Measurements from ENCODE around the gene FKBP2.

The FKBP2 gene

DNA sequence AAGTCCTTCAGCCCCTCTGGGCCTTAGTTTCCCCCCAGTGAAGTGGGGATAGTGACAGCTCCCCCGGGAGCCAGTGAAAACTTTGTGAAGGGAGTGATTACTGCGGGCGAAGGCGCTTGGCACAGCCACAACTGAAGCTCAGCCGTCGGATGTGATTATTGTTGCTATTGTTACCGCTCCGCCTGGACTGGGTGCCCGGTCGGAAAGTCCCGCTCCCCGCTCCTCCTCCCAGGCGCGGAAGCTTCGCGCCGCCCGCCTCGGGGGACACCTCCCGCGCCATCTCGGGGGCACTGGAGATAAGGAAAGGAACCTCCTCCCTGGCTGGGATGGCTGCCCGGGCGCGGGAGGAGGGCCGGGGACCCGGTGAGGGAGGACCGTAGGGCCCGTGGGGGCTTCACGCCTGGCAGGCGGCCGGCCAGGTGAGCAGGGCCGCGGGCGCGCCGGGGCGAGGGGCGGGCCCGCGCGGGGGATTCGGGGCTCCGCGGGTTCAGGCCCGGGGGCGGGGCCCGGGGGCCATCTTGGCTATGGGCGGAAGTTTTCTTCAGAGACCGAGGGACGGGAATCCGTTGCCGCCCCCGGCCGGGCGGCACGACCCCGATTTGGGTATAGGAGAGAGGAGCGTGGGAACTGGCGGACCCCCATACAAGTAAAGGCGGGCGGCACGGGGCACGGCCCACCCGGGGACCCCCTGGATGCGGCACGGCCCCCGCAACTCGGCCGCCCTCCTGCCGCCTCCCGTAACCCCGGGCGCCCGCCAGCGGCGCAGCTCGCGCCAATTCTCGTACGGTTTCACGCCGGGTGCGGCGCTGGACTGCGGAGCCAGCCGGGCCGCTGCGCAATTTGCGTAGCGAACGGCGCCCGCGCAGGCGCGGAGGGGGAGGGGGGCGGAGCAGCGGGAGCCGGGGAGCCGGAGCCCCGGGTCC is 44.3 kb downstream of the FKBP2 start, which contains the start of gene GPR137 (continued):
- peak; percentile 11; the same call in 1 of the 2 replicates for TF ChIP-seq KLF10 (tag by site-specific recombination; IDR thresholded peaks at IDR 0.05)
- TF ChIP-seq ZNF394 (tag by site-specific recombination; IDR thresholded peaks at IDR 0.05; ENCODE audit: borderline replicate concordance) = peak; percentile 36; the same call in 1 of the 2 replicates
- no peak for TF ChIP-seq ZNF184 (tag by site-specific recombination; IDR thresholded peaks at IDR 0.05)
- TF ChIP-seq YY2 (tag by site-specific recombination; IDR thresholded peaks at IDR 0.05) = no peak
- TF ChIP-seq ZNF621 (tag by site-specific recombination; IDR thresholded peaks at IDR 0.05) = no peak
- peak; percentile 11 for TF ChIP-seq ZNF335 (tag by site-specific recombination; conservative IDR thresholded peaks at IDR 0.05)
- TF ChIP-seq ZNF37A (tag by site-specific recombination; IDR thresholded peaks at IDR 0.05) = peak; percentile 85
- TF ChIP-seq, protein P1, sequence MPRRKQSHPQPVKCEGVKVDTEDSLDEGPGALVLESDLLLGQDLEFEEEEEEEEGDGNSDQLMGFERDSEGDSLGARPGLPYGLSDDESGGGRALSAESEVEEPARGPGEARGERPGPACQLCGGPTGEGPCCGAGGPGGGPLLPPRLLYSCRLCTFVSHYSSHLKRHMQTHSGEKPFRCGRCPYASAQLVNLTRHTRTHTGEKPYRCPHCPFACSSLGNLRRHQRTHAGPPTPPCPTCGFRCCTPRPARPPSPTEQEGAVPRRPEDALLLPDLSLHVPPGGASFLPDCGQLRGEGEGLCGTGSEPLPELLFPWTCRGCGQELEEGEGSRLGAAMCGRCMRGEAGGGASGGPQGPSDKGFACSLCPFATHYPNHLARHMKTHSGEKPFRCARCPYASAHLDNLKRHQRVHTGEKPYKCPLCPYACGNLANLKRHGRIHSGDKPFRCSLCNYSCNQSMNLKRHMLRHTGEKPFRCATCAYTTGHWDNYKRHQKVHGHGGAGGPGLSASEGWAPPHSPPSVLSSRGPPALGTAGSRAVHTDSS (tag by site-specific recombination; IDR thresholded peaks at IDR 0.05) = 0 out of 2 replicates have a peak, but pooled peaks have one; percentile 11
- TF ChIP-seq TSHZ1 (tag by site-specific recombination; IDR thresholded peaks at IDR 0.05; ENCODE audit: borderline replicate concordance) = no peak
- TF ChIP-seq, protein P2, sequence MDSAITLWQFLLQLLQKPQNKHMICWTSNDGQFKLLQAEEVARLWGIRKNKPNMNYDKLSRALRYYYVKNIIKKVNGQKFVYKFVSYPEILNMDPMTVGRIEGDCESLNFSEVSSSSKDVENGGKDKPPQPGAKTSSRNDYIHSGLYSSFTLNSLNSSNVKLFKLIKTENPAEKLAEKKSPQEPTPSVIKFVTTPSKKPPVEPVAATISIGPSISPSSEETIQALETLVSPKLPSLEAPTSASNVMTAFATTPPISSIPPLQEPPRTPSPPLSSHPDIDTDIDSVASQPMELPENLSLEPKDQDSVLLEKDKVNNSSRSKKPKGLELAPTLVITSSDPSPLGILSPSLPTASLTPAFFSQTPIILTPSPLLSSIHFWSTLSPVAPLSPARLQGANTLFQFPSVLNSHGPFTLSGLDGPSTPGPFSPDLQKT (IDR thresholded peaks at IDR 0.05; ENCODE audit: borderline replicate concordance, low read depth, low read length) = no peak
- TF ChIP-seq, protein P3, sequence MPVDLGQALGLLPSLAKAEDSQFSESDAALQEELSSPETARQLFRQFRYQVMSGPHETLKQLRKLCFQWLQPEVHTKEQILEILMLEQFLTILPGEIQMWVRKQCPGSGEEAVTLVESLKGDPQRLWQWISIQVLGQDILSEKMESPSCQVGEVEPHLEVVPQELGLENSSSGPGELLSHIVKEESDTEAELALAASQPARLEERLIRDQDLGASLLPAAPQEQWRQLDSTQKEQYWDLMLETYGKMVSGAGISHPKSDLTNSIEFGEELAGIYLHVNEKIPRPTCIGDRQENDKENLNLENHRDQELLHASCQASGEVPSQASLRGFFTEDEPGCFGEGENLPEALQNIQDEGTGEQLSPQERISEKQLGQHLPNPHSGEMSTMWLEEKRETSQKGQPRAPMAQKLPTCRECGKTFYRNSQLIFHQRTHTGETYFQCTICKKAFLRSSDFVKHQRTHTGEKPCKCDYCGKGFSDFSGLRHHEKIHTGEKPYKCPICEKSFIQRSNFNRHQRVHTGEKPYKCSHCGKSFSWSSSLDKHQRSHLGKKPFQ (tag by site-specific recombination; IDR thresholded peaks at IDR 0.05) = no peak
- TF ChIP-seq EGR2 (tag by site-specific recombination; IDR thresholded peaks at IDR 0.05; ENCODE audit: low read depth) = 0 out of 2 replicates have a peak, but pooled peaks have one; percentile 19
- peak; percentile 55; the same call in 1 of the 2 replicates for TF ChIP-seq YY1 (tag by site-specific recombination; IDR thresholded peaks at IDR 0.05)
- peak; percentile 55; the same call in 1 of the 2 replicates for TF ChIP-seq SP3 (tag by site-specific recombination; IDR thresholded peaks at IDR 0.05)
- TF ChIP-seq ZNF629 (tag by site-specific recombination; IDR thresholded peaks at IDR 0.05) = no peak
- TF ChIP-seq ZNF366 (tag by site-specific recombination; conservative IDR thresholded peaks at IDR 0.05) = peak; percentile 35; the same call in 1 of the 2 replicates
- TF ChIP-seq ZNF449 (tag by site-specific recombination; IDR thresholded peaks at IDR 0.05) = 0 out of 2 replicates have a peak, but pooled peaks have one; percentile 34
- TF ChIP-seq BCL11B (tag by site-specific recombination; IDR thresholded peaks at IDR 0.05; ENCODE audit: low read depth) = no peak
- TF ChIP-seq HOXA7 (CRISPR knock-in tag; IDR thresholded peaks at IDR 0.05; ENCODE audit: borderline replicate concordance) = no peak
- TF ChIP-seq ZNF580 (tag by site-specific recombination; IDR thresholded peaks at IDR 0.05) = no peak
- TF ChIP-seq, protein P4, sequence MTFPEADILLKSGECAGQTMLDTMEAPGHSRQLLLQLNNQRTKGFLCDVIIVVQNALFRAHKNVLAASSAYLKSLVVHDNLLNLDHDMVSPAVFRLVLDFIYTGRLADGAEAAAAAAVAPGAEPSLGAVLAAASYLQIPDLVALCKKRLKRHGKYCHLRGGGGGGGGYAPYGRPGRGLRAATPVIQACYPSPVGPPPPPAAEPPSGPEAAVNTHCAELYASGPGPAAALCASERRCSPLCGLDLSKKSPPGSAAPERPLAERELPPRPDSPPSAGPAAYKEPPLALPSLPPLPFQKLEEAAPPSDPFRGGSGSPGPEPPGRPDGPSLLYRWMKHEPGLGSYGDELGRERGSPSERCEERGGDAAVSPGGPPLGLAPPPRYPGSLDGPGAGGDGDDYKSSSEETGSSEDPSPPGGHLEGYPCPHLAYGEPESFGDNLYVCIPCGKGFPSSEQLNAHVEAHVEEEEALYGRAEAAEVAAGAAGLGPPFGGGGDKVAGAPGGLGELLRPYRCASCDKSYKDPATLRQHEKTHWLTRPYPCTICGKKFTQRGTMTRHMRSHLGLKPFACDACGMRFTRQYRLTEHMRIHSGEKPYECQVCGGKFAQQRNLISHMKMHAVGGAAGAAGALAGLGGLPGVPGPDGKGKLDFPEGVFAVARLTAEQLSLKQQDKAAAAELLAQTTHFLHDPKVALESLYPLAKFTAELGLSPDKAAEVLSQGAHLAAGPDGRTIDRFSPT (tag by site-specific recombination; IDR thresholded peaks at IDR 0.05) = peak; percentile 82
- TF ChIP-seq, protein P5, sequence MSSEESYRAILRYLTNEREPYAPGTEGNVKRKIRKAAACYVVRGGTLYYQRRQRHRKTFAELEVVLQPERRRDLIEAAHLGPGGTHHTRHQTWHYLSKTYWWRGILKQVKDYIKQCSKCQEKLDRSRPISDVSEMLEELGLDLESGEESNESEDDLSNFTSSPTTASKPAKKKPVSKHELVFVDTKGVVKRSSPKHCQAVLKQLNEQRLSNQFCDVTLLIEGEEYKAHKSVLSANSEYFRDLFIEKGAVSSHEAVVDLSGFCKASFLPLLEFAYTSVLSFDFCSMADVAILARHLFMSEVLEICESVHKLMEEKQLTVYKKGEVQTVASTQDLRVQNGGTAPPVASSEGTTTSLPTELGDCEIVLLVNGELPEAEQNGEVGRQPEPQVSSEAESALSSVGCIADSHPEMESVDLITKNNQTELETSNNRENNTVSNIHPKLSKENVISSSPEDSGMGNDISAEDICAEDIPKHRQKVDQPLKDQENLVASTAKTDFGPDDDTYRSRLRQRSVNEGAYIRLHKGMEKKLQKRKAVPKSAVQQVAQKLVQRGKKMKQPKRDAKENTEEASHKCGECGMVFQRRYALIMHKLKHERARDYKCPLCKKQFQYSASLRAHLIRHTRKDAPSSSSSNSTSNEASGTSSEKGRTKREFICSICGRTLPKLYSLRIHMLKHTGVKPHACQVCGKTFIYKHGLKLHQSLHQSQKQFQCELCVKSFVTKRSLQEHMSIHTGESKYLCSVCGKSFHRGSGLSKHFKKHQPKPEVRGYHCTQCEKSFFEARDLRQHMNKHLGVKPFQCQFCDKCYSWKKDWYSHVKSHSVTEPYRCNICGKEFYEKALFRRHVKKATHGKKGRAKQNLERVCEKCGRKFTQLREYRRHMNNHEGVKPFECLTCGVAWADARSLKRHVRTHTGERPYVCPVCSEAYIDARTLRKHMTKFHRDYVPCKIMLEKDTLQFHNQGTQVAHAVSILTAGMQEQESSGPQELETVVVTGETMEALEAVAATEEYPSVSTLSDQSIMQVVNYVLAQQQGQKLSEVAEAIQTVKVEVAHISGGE (tag by site-specific recombination; conservative IDR thresholded peaks at IDR 0.05; ENCODE audit: low read depth) = peak; percentile 50
